WTC11 (cell line): ENCODE results near the gene NOG. TPM values are rescaled to one million over a fixed set of nuclear protein-coding genes. Genes with fewer than 3 reads are reported as not detected.
A peak's percentile ranks its signal among the peaks of the same experiment; 100 is the strongest.

Experiments used
- ATAC-seq: fragments of 200-7000 bp; cut with Tn5 transposase; 2 replicates; pipeline ENCODE4 v1.10.0; 2021; ENCODE audit warnings: mild to moderate bottlenecking, moderate library complexity
- CTCF ChIA-PET: fragments of 300-600 bp; sonication (Branson Sonifier 250); formaldehyde crosslinking; loops from one replicate; lab custom pipeline; 2021; ENCODE audit warnings: antibody characterized with exemption; lab: Charles Lee
- POLR2A ChIA-PET: fragments of 350-600 bp; sonication (Branson Sonifier 250); formaldehyde crosslinking; loops from one replicate; lab custom pipeline; 2021; ENCODE audit warnings: antibody characterized with exemption; lab: Charles Lee
- DNase-seq: peaks from one replicate; pipeline ENCODE4 v3.0.0; 2021; ENCODE audit warnings: low spot score
- H3K27ac Mint-ChIP-seq: 2 replicates; pipeline ENCODE4 v1.8.0; 2021; ENCODE audit warnings: mixed read lengths
- H3K27me3 Mint-ChIP-seq: 2 replicates; pipeline ENCODE4 v1.8.0; 2021; ENCODE audit warnings: low read depth, mild to moderate bottlenecking, moderate library complexity, mixed read lengths
- H3K36me3 Mint-ChIP-seq: 2 replicates; pipeline ENCODE4 v1.8.0; 2021; ENCODE audit warnings: mixed read lengths
- H3K4me1 Mint-ChIP-seq: 2 replicates; pipeline ENCODE4 v1.8.0; 2022; ENCODE audit warnings: mixed read lengths
- H3K4me3 Mint-ChIP-seq: 2 replicates; pipeline ENCODE4 v1.8.0; 2021; ENCODE audit warnings: mild to moderate bottlenecking, moderate library complexity, mixed read lengths
- H3K9me3 Mint-ChIP-seq: 2 replicates; pipeline ENCODE4 v1.8.0; 2021; ENCODE audit warnings: mixed read lengths
- CBFB ChIP-seq: sonication (generic); formaldehyde crosslinking; IDR thresholded peaks from 2 replicates; pipeline ENCODE4 v1.8.1; 2022; ENCODE audit warnings: mild to moderate bottlenecking, low read depth, missing genetic modification reagents
- CREB1 ChIP-seq: sonication (generic); formaldehyde crosslinking; IDR thresholded peaks from 2 replicates; pipeline ENCODE4 v1.8.0; 2023; ENCODE audit warnings: mild to moderate bottlenecking, missing genetic modification reagents
- EMX1 ChIP-seq: fragments of 250-450 bp; sonication (Bioruptor Pico); IDR thresholded peaks from 2 replicates; pipeline ENCODE4 v1.8.0; 2021; ENCODE audit warnings: mild to moderate bottlenecking
- ESRRA ChIP-seq: sonication (generic); formaldehyde crosslinking; IDR thresholded peaks from 2 replicates; pipeline ENCODE4 v1.8.1; 2022; ENCODE audit warnings: mild to moderate bottlenecking, missing genetic modification reagents, borderline replicate concordance
- NFATC4 ChIP-seq: fragments of 250-450 bp; sonication (Bioruptor Pico); IDR thresholded peaks from 2 replicates; pipeline ENCODE4 v1.9.0; 2021; ENCODE audit warnings: mild to moderate bottlenecking
- PRRX2 ChIP-seq: fragments of 250-450 bp; sonication (Bioruptor Pico); IDR thresholded peaks from 2 replicates; pipeline ENCODE4 v1.8.0; 2021; ENCODE audit warnings: mild to moderate bottlenecking
- TCF7 ChIP-seq: sonication (generic); formaldehyde crosslinking; IDR thresholded peaks from 2 replicates; pipeline ENCODE4 v1.8.0; 2022; ENCODE audit warnings: mild to moderate bottlenecking, low read depth, missing genetic modification reagents, moderate library complexity
- TEAD4 ChIP-seq: sonication (generic); formaldehyde crosslinking; IDR thresholded peaks from 2 replicates; pipeline ENCODE4 v1.8.0; 2022; ENCODE audit warnings: mild to moderate bottlenecking, missing genetic modification reagents
- TP53 ChIP-seq: sonication (generic); formaldehyde crosslinking; IDR thresholded peaks from 2 replicates; pipeline ENCODE4 v1.8.1; 2023; ENCODE audit warnings: mild to moderate bottlenecking, missing genetic modification reagents
- ZNF138 ChIP-seq: sonication (generic); formaldehyde crosslinking; conservative IDR thresholded peaks from 2 replicates; pipeline ENCODE4 v1.8.1; 2022; ENCODE audit warnings: mild to moderate bottlenecking, moderate library complexity, missing genetic modification reagents
- ZNF232 ChIP-seq: sonication (generic); formaldehyde crosslinking; IDR thresholded peaks from 2 replicates; pipeline ENCODE4 v1.8.0; 2022; ENCODE audit warnings: mild to moderate bottlenecking, missing genetic modification reagents
- ZNF396 ChIP-seq: fragments of 250-450 bp; sonication (Bioruptor Pico); IDR thresholded peaks from 2 replicates; pipeline ENCODE4 v1.8.0; 2021; ENCODE audit warnings: mild to moderate bottlenecking, moderate library complexity, borderline replicate concordance
- total RNA-seq: library from RNA; stranded (reverse); gene quantifications from 3 replicates; pipeline ENCODE4 v1.2.3, GENCODE V29; 2021
- TF ChIP-seq, protein P1 (sequence below): sonication (generic); formaldehyde crosslinking; IDR thresholded peaks from 2 replicates; pipeline ENCODE4 v1.8.1; 2023; ENCODE audit warnings: mild to moderate bottlenecking, missing genetic modification reagents, moderate library complexity
- TF ChIP-seq, protein P2 (sequence below): sonication (generic); formaldehyde crosslinking; IDR thresholded peaks from 2 replicates; pipeline ENCODE4 v1.8.0; 2023; ENCODE audit warnings: missing genetic modification reagents, mild to moderate bottlenecking, borderline replicate concordance
- TF ChIP-seq, protein P3 (sequence below): sonication (generic); formaldehyde crosslinking; IDR thresholded peaks from 2 replicates; pipeline ENCODE4 v1.8.1; 2022; ENCODE audit warnings: low read depth, mild to moderate bottlenecking, moderate library complexity, missing genetic modification reagents, borderline replicate concordance
- TF ChIP-seq, protein P4 (sequence below): sonication (generic); formaldehyde crosslinking; IDR thresholded peaks from 2 replicates; pipeline ENCODE4 v1.8.0; 2022; ENCODE audit warnings: mild to moderate bottlenecking, missing genetic modification reagents
- TF ChIP-seq, protein P5 (sequence below): sonication (generic); formaldehyde crosslinking; conservative IDR thresholded peaks from 2 replicates; pipeline ENCODE4 v1.8.1; 2022; ENCODE audit warnings: mild to moderate bottlenecking, missing genetic modification reagents
- TF ChIP-seq, protein P6 (sequence below): sonication (generic); formaldehyde crosslinking; IDR thresholded peaks from 2 replicates; pipeline ENCODE4 v1.8.1; 2023; ENCODE audit warnings: mild to moderate bottlenecking, missing genetic modification reagents, moderate library complexity
- TF ChIP-seq, protein P7 (sequence below): sonication (generic); formaldehyde crosslinking; conservative IDR thresholded peaks from 2 replicates; pipeline ENCODE4 v1.8.1; 2023; ENCODE audit warnings: mild to moderate bottlenecking, low read depth, missing genetic modification reagents, moderate library complexity

Gene NOG
- total RNA-seq, 1 experiment from 2014 or later: 1.2 TPM

DNA sequence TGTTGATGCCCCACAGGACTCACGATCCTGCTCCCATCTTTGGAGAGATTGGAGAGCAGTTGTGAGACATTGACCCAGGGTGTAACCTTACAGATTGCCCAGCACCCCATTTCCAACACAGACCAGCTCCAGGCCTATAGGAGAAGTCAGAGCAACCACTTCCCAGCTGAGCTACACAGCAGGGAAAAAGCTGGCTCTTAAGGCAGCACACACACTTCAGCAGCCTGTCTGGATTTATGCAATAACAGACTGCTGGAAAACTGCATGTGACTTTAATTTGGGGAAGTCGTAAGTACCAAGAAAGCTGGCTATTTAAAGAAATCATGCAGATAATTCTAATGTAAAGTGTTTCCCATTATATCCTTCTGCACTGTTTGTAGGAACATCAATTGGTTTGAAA lies 30.8 kb downstream of the NOG start:
- TF ChIP-seq, protein P1, sequence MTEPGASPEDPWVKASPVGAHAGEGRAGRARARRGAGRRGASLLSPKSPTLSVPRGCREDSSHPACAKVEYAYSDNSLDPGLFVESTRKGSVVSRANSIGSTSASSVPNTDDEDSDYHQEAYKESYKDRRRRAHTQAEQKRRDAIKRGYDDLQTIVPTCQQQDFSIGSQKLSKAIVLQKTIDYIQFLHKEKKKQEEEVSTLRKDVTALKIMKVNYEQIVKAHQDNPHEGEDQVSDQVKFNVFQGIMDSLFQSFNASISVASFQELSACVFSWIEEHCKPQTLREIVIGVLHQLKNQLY (CRISPR knock-in tag): no peak
- ATAC-seq (peak; percentile 46; the same call in 1 of the 2 replicates), DNase-seq (no peak)
- no peak overlapping the region for H3K4me3 Mint-ChIP-seq
- no peak overlapping the region for H3K27ac Mint-ChIP-seq
- H3K27me3 Mint-ChIP-seq: no peaks in the 10 kb centered on the region; the same call in 1 of the 2 replicates
- CTCF ChIA-PET: interaction anchor here (1.1 to 1.4 kb wide), 2 partner anchors 13 to 25 kb away, joined by 3 to 4 read pairs; no protein-coding TSS in a partner anchor
- POLR2A ChIA-PET: no interaction called here
- H3K36me3 Mint-ChIP-seq: no peaks in the 10 kb centered on the region
- no peaks in the 10 kb centered on the region for H3K9me3 Mint-ChIP-seq
- peaks cover 25% of the 10 kb centered on the region for H3K4me1 Mint-ChIP-seq

DNA sequence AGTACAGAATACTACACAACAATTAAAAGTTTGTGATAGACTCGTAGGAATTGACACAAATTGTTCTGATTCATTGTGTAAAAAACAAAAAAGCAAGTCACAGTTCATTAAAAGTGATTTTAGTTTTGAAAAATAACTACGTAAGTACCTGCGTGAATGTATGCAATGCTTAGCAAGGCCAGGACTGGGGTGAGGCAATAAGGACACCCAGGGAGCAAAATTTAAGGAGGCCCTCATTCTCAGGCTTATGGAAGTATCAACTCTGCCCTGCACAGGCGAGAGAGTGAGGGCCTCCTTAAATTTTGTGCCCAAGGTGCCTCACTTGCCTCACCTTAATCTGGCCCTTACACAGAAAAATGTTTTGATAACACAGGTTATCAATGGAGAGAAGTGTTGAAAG lies 31.4 kb downstream of the NOG start:
- Mint-ChIP-seq H3K4me3 (no peak overlapping the region), H3K27ac (no peak overlapping the region), H3K4me1 (peaks cover 26% of the 10 kb centered on the region), H3K27me3 (no peaks in the 10 kb centered on the region; the same call in 1 of the 2 replicates), H3K36me3 (no peaks in the 10 kb centered on the region), H3K9me3 (no peaks in the 10 kb centered on the region)
- TF ChIP-seq, protein P2, sequence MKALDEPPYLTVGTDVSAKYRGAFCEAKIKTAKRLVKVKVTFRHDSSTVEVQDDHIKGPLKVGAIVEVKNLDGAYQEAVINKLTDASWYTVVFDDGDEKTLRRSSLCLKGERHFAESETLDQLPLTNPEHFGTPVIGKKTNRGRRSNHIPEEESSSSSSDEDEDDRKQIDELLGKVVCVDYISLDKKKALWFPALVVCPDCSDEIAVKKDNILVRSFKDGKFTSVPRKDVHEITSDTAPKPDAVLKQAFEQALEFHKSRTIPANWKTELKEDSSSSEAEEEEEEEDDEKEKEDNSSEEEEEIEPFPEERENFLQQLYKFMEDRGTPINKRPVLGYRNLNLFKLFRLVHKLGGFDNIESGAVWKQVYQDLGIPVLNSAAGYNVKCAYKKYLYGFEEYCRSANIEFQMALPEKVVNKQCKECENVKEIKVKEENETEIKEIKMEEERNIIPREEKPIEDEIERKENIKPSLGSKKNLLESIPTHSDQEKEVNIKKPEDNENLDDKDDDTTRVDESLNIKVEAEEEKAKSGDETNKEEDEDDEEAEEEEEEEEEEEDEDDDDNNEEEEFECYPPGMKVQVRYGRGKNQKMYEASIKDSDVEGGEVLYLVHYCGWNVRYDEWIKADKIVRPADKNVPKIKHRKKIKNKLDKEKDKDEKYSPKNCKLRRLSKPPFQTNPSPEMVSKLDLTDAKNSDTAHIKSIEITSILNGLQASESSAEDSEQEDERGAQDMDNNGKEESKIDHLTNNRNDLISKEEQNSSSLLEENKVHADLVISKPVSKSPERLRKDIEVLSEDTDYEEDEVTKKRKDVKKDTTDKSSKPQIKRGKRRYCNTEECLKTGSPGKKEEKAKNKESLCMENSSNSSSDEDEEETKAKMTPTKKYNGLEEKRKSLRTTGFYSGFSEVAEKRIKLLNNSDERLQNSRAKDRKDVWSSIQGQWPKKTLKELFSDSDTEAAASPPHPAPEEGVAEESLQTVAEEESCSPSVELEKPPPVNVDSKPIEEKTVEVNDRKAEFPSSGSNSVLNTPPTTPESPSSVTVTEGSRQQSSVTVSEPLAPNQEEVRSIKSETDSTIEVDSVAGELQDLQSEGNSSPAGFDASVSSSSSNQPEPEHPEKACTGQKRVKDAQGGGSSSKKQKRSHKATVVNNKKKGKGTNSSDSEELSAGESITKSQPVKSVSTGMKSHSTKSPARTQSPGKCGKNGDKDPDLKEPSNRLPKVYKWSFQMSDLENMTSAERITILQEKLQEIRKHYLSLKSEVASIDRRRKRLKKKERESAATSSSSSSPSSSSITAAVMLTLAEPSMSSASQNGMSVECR (CRISPR knock-in tag): no peak
- peak; percentile 60 for ATAC-seq
- DNase-seq: no peak
- ChIA-PET CTCF (interaction anchor here (1.4 to 1.8 kb wide), 2 partner anchors 12 to 32 kb away, joined by 4 to 7 read pairs; partner anchors contain the start of gene NOG), POLR2A (no interaction called here)

DNA sequence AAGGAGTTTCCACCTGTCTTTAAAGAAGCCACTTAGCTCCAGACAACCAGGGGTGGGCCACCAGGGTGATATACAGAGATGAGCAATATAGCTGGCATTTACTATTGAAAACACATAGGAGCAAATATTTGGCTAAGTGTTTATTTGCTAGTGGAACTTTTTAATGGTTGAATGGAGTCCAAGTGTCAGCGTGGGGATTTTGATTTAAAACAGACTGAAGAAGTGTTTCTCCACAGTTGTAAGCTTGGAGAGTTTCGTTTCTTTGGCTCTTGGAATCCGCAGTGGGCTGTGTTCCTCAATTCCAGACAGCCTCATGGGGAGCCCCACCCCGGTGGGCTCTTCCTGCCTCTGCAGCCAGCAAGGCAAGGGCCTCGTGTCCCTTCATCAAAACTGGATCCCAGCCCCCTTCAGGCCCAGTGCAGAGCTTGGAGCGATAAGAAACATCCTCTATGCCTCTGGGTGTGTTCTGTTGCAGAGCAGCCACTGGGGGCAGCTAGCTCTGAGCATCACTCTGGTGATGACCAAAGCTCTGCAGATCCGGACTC lies 36.1 kb downstream of the NOG start:
- peak; percentile 62 for DNase-seq
- no peak overlapping the region for H3K27ac Mint-ChIP-seq
- H3K4me3 Mint-ChIP-seq: no peak overlapping the region
- no peaks in the 10 kb centered on the region for H3K9me3 Mint-ChIP-seq
- H3K4me1 Mint-ChIP-seq: peaks cover 12% of the 10 kb centered on the region
- POLR2A ChIA-PET: no interaction called here
- CTCF ChIA-PET: interaction anchor here (0.6 to 2.5 kb wide), 15 partner anchors 9 to 690 kb away, joined by 3 to 21 read pairs (median 5); partner anchors contain the start of gene NOG
- H3K36me3 Mint-ChIP-seq: no peaks in the 10 kb centered on the region
- H3K27me3 Mint-ChIP-seq: no peaks in the 10 kb centered on the region; the same call in 1 of the 2 replicates
- ATAC-seq: peak; percentile 99
- TF ChIP-seq CREB1 (CRISPR knock-in tag) (no peak), ZNF396 (no peak), ZNF138 (CRISPR knock-in tag) (no peak), EMX1 (CRISPR knock-in tag) (no peak), ZNF232 (CRISPR knock-in tag) (no peak), ESRRA (CRISPR knock-in tag) (no peak), TCF7 (CRISPR knock-in tag) (no peak), TEAD4 (CRISPR knock-in tag) (no peak), NFATC4 (no peak), CBFB (no peak), PRRX2 (CRISPR knock-in tag) (no peak), TP53 (CRISPR knock-in tag) (no peak)
- TF ChIP-seq, protein P3, sequence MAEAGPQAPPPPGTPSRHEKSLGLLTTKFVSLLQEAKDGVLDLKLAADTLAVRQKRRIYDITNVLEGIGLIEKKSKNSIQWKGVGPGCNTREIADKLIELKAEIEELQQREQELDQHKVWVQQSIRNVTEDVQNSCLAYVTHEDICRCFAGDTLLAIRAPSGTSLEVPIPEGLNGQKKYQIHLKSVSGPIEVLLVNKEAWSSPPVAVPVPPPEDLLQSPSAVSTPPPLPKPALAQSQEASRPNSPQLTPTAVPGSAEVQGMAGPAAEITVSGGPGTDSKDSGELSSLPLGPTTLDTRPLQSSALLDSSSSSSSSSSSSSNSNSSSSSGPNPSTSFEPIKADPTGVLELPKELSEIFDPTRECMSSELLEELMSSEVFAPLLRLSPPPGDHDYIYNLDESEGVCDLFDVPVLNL: no peak
- TF ChIP-seq, protein P4, sequence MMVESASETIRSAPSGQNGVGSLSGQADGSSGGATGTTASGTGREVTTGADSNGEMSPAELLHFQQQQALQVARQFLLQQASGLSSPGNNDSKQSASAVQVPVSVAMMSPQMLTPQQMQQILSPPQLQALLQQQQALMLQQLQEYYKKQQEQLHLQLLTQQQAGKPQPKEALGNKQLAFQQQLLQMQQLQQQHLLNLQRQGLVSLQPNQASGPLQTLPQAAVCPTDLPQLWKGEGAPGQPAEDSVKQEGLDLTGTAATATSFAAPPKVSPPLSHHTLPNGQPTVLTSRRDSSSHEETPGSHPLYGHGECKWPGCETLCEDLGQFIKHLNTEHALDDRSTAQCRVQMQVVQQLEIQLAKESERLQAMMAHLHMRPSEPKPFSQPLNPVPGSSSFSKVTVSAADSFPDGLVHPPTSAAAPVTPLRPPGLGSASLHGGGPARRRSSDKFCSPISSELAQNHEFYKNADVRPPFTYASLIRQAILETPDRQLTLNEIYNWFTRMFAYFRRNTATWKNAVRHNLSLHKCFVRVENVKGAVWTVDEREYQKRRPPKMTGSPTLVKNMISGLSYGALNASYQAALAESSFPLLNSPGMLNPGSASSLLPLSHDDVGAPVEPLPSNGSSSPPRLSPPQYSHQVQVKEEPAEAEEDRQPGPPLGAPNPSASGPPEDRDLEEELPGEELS (CRISPR knock-in tag): no peak
- TF ChIP-seq, protein P5, sequence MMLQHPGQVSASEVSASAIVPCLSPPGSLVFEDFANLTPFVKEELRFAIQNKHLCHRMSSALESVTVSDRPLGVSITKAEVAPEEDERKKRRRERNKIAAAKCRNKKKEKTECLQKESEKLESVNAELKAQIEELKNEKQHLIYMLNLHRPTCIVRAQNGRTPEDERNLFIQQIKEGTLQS: no peak
- TF ChIP-seq, protein P6, sequence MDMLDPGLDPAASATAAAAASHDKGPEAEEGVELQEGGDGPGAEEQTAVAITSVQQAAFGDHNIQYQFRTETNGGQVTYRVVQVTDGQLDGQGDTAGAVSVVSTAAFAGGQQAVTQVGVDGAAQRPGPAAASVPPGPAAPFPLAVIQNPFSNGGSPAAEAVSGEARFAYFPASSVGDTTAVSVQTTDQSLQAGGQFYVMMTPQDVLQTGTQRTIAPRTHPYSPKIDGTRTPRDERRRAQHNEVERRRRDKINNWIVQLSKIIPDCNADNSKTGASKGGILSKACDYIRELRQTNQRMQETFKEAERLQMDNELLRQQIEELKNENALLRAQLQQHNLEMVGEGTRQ (CRISPR knock-in tag): no peak
- TF ChIP-seq, protein P7, sequence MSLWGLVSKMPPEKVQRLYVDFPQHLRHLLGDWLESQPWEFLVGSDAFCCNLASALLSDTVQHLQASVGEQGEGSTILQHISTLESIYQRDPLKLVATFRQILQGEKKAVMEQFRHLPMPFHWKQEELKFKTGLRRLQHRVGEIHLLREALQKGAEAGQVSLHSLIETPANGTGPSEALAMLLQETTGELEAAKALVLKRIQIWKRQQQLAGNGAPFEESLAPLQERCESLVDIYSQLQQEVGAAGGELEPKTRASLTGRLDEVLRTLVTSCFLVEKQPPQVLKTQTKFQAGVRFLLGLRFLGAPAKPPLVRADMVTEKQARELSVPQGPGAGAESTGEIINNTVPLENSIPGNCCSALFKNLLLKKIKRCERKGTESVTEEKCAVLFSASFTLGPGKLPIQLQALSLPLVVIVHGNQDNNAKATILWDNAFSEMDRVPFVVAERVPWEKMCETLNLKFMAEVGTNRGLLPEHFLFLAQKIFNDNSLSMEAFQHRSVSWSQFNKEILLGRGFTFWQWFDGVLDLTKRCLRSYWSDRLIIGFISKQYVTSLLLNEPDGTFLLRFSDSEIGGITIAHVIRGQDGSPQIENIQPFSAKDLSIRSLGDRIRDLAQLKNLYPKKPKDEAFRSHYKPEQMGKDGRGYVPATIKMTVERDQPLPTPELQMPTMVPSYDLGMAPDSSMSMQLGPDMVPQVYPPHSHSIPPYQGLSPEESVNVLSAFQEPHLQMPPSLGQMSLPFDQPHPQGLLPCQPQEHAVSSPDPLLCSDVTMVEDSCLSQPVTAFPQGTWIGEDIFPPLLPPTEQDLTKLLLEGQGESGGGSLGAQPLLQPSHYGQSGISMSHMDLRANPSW (CRISPR knock-in tag): no peak
